ENCODE results near the gene WARS2.

- TF ChIP-seq NFIC (IDR thresholded peaks at IDR 0.05) (no peak), CREB1 (IDR thresholded peaks at IDR 0.05; ENCODE audit: low read depth) (no peak), EGR1 (IDR thresholded peaks at IDR 0.05) (no peak), CEBPB (IDR thresholded peaks at IDR 0.05) (no peak), MAX (IDR thresholded peaks at IDR 0.05) (no peak), YY1 (IDR thresholded peaks at IDR 0.05; ENCODE audit: low read depth) (no peak), TAF1 (IDR thresholded peaks at IDR 0.05; ENCODE audit: low read depth) (no peak), EP300 (IDR thresholded peaks at IDR 0.05; ENCODE audit: borderline replicate concordance) (no peak)
These were observed 9.7 kb upstream of the WARS2 start for GRCh38 chr1:119150150-119150549.
